Vagina (tissue), 2 donors: ENCODE data around the gene KIAA1549. TPM values are rescaled to one million over a fixed set of nuclear protein-coding genes. Genes with fewer than 3 reads are reported as not detected.

Source experiments
- DNase-seq, 2 donors: peaks; one replicate each; pipeline ENCODE4 v3.0.0-alpha.2; 2017; ENCODE audit errors: extremely low spot score in 2 of 2
- H3K27ac ChIP-seq: fragments of 200-600 bp; sonication (generic); one replicate; pipeline ENCODE4 v1.5.1; 2019
- H3K27me3 ChIP-seq: fragments of 200-600 bp; sonication (generic); one replicate; pipeline ENCODE4 v1.5.1; 2019
- H3K36me3 ChIP-seq, 2 donors: fragments of 200-600 bp; sonication (generic); one replicate each; pipeline ENCODE4 v1.5.1; 2017 to 2019
- H3K4me1 ChIP-seq: fragments of 200-600 bp; sonication (generic); one replicate; pipeline ENCODE4 v1.5.1; 2019
- H3K4me3 ChIP-seq, 2 donors: fragments of 200-600 bp; sonication (generic); 1 replicate in 1 of 2; 2 replicates in 1 of 2; pipeline ENCODE4 v1.5.1; 2016 to 2019
- H3K9me3 ChIP-seq: fragments of 200-600 bp; sonication (generic); one replicate; pipeline ENCODE4 v1.5.1; 2019
- POLR2A ChIP-seq, 2 donors: fragments of 450-650 bp; IDR thresholded peaks; one replicate each; pipeline ENCODE4 v1.6.1; 2017; ENCODE audit warnings: antibody characterized with exemption in 2 of 2, mild to moderate bottlenecking in 2 of 2, moderate library complexity in 2 of 2
- POLR2AphosphoS5 ChIP-seq, 2 donors: sonication (generic); formaldehyde crosslinking; IDR thresholded peaks; one replicate each; pipeline ENCODE4 v1.9.0; 2017; ENCODE audit warnings: antibody characterized with exemption in 2 of 2, mild to moderate bottlenecking in 2 of 2, low read depth in 1 of 2; ENCODE audit not compliant: insufficient read depth in 1 of 2
- intact Hi-C: fragments of 100-400 bp; cut with DNase I; formaldehyde crosslinking; loops from one replicate; pipeline ENCODE4 v1.15.1; 2023
- total RNA-seq: library from RNA; depleted of rRNA; stranded (reverse); fragments of >200 nt; gene quantifications from one replicate; pipeline ENCODE4 v1.2.3, GENCODE V29; 2016
- TF ChIP-seq, protein P1 (sequence below), 3 experiments: fragments of 450-650 bp in 2 of 3; fragments of 200-600 bp in 1 of 3; sonication (generic) in 1 of 3; IDR thresholded peaks; one replicate each; pipeline ENCODE4 v1.5.1; 2017 to 2019; ENCODE audit warnings: antibody characterized with exemption in 3 of 3, mild to moderate bottlenecking in 2 of 3, moderate library complexity in 2 of 3

KIAA1549 gene
- total RNA-seq, 1 donor from 2014 or later: 2.9 TPM

DNA sequence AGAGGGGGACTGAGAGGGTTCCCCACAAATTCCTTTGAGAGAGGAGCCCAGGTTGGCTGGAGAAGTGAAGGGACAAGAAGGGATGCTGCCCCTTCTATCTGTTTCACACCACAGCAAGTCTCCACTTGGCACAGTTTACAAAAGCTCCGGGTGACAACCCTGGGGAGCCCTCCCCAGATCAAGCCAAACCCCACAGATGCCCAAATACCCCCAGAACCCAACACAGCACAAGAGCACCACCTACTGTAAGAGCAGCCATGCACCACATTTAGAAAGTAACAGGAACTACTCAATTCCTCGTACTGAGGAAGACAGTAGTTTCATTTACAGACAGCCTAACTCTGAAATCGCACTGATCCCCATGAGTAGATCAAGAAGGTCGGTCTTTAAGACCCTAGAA, 115.3 kb downstream of the KIAA1549 start:
- no peak for DNase-seq
- H3K27me3 ChIP-seq: no peaks in the 10 kb centered on the region
- H3K36me3 ChIP-seq: peaks cover 0 to 3% of the 10 kb centered on the region in 2 donors
- intact Hi-C loops: no loop called here
- no peaks in the 10 kb centered on the region for H3K9me3 ChIP-seq
- H3K4me3 ChIP-seq: no peak overlapping the region
- no peak overlapping the region for H3K27ac ChIP-seq
- no peaks in the 10 kb centered on the region for H3K4me1 ChIP-seq
- TF ChIP-seq, protein P1, sequence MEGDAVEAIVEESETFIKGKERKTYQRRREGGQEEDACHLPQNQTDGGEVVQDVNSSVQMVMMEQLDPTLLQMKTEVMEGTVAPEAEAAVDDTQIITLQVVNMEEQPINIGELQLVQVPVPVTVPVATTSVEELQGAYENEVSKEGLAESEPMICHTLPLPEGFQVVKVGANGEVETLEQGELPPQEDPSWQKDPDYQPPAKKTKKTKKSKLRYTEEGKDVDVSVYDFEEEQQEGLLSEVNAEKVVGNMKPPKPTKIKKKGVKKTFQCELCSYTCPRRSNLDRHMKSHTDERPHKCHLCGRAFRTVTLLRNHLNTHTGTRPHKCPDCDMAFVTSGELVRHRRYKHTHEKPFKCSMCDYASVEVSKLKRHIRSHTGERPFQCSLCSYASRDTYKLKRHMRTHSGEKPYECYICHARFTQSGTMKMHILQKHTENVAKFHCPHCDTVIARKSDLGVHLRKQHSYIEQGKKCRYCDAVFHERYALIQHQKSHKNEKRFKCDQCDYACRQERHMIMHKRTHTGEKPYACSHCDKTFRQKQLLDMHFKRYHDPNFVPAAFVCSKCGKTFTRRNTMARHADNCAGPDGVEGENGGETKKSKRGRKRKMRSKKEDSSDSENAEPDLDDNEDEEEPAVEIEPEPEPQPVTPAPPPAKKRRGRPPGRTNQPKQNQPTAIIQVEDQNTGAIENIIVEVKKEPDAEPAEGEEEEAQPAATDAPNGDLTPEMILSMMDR (IDR thresholded peaks at IDR 0.05): no peak
- TF ChIP-seq POLR2AphosphoS5 (IDR thresholded peaks at IDR 0.05; ENCODE audit: insufficient read depth in 1 of 2, low read depth in 1 of 2): no peak
- no peak for TF ChIP-seq POLR2A (IDR thresholded peaks at IDR 0.05)

DNA sequence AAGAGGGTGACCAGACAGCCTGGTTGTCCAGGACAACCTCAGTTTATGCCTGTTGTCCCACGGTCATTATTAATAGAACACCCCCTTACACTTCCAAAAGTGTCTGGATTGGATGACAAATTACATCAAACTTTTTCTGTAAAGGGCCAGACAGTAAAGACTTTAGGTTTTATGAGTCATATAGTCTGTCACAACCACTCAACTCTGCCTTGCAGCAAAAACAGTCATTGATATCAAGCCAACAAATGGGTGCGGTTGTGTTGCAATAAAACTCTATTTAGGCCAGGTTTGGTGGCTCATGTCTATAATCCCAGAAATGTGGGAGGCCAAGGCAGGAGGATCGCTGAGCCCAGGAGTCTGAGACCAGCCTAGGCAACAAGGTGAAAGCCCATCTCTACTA, 116.5 kb downstream of the KIAA1549 start:
- intact Hi-C loops: no loop called here
- peaks cover 0 to 3% of the 10 kb centered on the region in 2 donors for H3K36me3 ChIP-seq

DNA sequence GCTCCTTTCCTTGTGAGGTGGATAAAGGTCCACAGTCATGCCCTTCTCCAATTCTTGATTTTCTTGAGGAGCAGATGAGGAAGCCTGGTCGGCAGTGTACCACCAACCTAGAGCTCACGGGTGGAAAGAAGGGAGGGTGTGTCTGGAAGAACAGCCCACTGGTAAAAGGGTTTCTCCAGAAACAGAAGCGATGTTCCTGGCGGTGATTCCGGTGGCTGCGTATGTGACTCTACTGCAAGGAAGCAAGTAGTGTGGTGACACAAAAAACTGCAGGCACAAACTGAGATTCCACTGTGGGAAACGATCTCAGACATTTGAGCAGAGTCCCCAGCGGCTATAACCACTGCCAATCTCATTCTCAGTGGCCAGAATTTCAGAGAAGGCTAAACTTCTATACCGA, 117.3 kb downstream of the KIAA1549 start:
- intact Hi-C loops: no loop called here
- H3K36me3 ChIP-seq: peaks cover 0 to 3% of the 10 kb centered on the region in 2 donors

More for the DNA sequence above, 116.5 kb downstream of the KIAA1549 start:
- H3K4me3 ChIP-seq: no peak overlapping the region
- DNase-seq: no peak
- H3K9me3 ChIP-seq: no peaks in the 10 kb centered on the region
- no peaks in the 10 kb centered on the region for H3K4me1 ChIP-seq
- TF ChIP-seq POLR2AphosphoS5 (IDR thresholded peaks at IDR 0.05; ENCODE audit: insufficient read depth in 1 of 2, low read depth in 1 of 2): peak in 1 of 2 donors; percentile 40
- TF ChIP-seq, protein P1 (IDR thresholded peaks at IDR 0.05): no peak
- H3K27ac ChIP-seq: no peak overlapping the region
- H3K27me3 ChIP-seq: no peaks in the 10 kb centered on the region

DNA sequence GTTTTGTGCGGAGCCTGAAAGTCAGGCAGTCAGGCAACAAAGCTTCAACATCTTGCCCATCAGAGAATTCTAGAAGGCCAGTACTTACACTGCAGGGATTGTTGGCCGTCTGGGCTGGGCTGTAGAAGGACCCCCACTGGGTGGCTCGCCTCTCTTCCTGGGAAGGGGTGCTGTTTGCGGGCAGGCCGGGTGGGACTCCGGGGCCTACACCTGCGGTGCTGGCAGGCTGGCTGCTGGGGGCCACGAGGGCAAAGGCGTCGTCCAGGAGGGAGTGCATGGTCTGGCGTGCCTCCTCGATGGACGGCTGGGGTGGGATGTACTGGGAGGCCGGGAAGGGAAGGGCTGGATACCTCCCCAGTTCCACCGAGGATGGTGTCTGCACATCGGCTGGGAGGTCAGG, 120.1 kb downstream of the KIAA1549 start:
- Histone ChIP-seq H3K27me3 (no peaks in the 10 kb centered on the region), H3K4me3 (no peak overlapping the region), H3K36me3 (no peaks in the 10 kb centered on the region), H3K9me3 (peaks cover 4% of the 10 kb centered on the region), H3K4me1 (no peaks in the 10 kb centered on the region), H3K27ac (no peak overlapping the region)
- TF ChIP-seq POLR2A (IDR thresholded peaks at IDR 0.05) (no peak), POLR2AphosphoS5 (IDR thresholded peaks at IDR 0.05; ENCODE audit: insufficient read depth in 1 of 2, low read depth in 1 of 2) (no peak)
- TF ChIP-seq, protein P1 (IDR thresholded peaks at IDR 0.05): no peak
- DNase-seq: peak in 1 of 2 donors; percentile 78
- intact Hi-C loops: no loop called here

More for the DNA sequence above, 117.3 kb downstream of the KIAA1549 start:
- peak in 1 of 2 donors; percentile 42 for DNase-seq
- no peaks in the 10 kb centered on the region for H3K9me3 ChIP-seq
- H3K27ac ChIP-seq: no peak overlapping the region
- no peak for TF ChIP-seq POLR2AphosphoS5 (IDR thresholded peaks at IDR 0.05; ENCODE audit: insufficient read depth in 1 of 2, low read depth in 1 of 2)
- no peak for TF ChIP-seq POLR2A (IDR thresholded peaks at IDR 0.05)
- TF ChIP-seq, protein P1 (IDR thresholded peaks at IDR 0.05): no peak
- no peaks in the 10 kb centered on the region for H3K4me1 ChIP-seq
- H3K27me3 ChIP-seq: no peaks in the 10 kb centered on the region
- H3K4me3 ChIP-seq: no peak overlapping the region

DNA sequence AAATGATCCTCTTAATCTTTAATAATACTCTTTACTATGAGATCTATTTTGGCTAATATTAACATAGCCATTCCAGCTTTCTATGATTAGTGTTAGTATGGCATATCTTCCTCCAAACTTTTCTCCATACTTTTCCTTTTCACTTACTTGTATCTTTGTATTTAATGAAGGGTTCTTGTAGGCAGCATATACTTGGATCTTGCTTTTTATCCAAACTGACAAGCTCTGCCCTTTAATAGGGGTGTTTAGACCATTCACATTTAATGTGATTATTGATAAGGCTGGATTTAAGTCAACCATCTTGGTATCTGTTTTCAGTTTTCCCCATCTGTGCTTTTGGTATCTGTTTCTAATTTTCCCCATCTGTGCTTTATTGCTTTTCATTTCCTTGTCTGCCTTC, 123.5 kb downstream of the KIAA1549 start:
- no peak for DNase-seq
- intact Hi-C loops: no loop called here
- no peaks in the 10 kb centered on the region for H3K4me1 ChIP-seq
- H3K9me3 ChIP-seq: peaks cover 4% of the 10 kb centered on the region
- no peak overlapping the region for H3K27ac ChIP-seq
- TF ChIP-seq POLR2AphosphoS5 (IDR thresholded peaks at IDR 0.05; ENCODE audit: insufficient read depth in 1 of 2, low read depth in 1 of 2): no peak
- TF ChIP-seq, protein P1 (IDR thresholded peaks at IDR 0.05): no peak
- no peaks in the 10 kb centered on the region for H3K36me3 ChIP-seq
- no peak overlapping the region for H3K4me3 ChIP-seq
- H3K27me3 ChIP-seq: no peaks in the 10 kb centered on the region
